ENCODE measurements around the gene HEATR5A.

- no peak for TF ChIP-seq CTCF (IDR thresholded peaks at IDR 0.05; ENCODE audit: low read depth, low read length)
- peak; percentile 78 for TF ChIP-seq POLR2A (IDR thresholded peaks at IDR 0.05; ENCODE audit: extremely low read depth, insufficient read length)
- peak; percentile 83 for TF ChIP-seq MAX (IDR thresholded peaks at IDR 0.05; ENCODE audit: low read depth, low read length)
These were observed 36.7 kb upstream of the HEATR5A start, which contains the start of gene DTD2 for GRCh38 chr14:31456841-31457664.

Measured in NB4 (cell line).